ENCODE results near the gene YIPF4.
"Not testable (repeated sequence)": the region's sequence is repeated elsewhere in the genome, so short reads cannot be mapped to it uniquely, and the experiment has no call there.

YIPF4 gene

GRCh38 chr2:32277674-32278477, at the start of gene YIPF4:
TSS of gene YIPF4 (plus strand) at chr2:32277904. CDS start at chr2:32278156, 252 bp downstream.
- DNase-seq, result peak; percentile 80

- DNase-seq, result no peak
Measured at GRCh38 chr2:32228181-32228580, 49.5 kb upstream of the YIPF4 start.

DNA sequence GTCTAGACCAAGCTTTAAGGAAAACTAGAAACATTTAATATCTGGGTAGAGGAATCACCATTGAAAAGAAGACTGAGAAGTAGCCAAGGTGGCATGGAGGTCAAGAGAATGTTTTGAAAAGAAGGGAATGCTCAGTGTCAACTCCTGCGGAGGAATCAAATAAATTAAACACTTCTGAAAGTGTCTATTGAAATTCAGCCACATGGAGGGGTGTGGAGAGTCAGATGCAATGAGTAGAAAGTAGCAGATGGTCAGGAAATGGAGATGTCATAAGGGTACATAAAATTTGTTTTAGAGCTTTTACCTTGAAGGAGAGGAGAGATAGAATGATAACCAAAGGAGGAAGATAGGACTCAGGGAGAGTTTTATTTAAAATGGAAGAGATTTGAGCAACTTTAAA, 48.1 kb upstream of the YIPF4 start:
- no peak for DNase-seq

GRCh38 chr2:32231959-32232358, 45.7 kb upstream of the YIPF4 start:
- DNase-seq, result no peak

DNA sequence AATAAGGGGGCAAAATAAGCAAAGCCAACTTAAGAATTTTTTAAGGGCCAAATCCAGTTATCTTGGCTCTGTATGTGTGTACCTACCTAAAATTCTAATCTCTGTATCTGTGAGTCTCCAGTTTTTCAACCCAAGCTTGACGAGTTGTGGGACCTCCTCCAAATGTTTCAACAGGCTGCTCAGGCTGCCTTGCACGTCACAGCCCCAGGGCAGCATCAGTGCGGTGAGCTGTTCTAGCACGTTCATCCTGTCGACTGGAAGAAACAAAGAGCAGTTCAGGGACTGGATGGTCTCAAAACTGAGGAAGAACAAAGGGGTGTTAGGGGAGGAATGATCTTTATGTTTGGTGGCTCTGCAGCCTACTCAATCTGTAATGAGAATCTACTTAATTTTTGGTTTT, 42.4 kb upstream of the YIPF4 start:
- no peak for DNase-seq

- no peak for DNase-seq
Measured at GRCh38 chr2:32237488-32237887, 40.2 kb upstream of the YIPF4 start.

GRCh38 chr2:32237996-32238395, 39.7 kb upstream of the YIPF4 start:
- no peak for DNase-seq

GRCh38 chr2:32242331-32242730, 35.4 kb upstream of the YIPF4 start:
- DNase-seq, result no peak

GRCh38 chr2:32246911-32247310, 30.8 kb upstream of the YIPF4 start:
- DNase-seq, result peak; percentile 74

DNA sequence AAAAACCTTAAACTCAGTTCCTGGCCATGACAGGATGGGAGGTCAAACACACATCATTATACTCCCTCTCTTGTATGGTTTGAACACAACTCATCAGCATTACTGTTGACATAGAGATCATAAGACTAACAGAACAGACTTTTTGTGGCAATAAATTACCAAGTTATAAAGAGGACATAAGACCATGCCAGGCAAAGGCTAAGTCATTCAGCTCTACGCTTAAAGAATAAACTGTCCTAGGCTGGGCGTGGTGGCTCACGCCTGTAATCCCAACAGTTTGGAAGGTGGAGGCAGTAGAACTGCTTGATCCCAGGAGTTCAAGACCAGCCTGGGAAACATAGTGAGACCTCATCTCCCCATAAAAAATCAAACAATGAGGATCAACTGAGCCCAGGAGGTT, 29.4 kb upstream of the YIPF4 start:
- no peak for DNase-seq

GRCh38 chr2:32249731-32250236, 27.9 kb upstream of the YIPF4 start:
- no peak for DNase-seq

DNA sequence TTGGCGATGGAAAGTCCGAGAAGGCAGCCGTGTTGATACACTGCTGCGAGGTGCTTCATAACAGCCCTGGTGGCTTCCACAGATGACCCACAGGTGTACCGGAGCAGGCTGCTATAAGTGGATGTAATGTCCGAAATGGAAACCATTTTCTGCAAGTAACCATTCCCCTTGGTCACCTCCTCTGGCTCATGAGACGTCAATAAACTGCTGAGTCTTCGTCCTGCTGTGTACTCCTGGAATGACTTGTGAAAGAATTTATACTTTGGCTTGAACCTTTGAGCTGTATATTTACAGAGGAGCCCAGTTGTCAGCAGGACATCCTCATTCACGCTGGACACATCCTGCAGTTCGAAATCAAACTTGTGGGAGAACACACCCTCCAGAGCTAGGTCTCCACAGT, 27.4 kb upstream of the YIPF4 start:
- DNase-seq, result no peak

GRCh38 chr2:32258242-32258641, 19.5 kb upstream of the YIPF4 start:
- no peak for DNase-seq

- no peak for DNase-seq
Measured at GRCh38 chr2:32260376-32260775, 17.3 kb upstream of the YIPF4 start.

DNA sequence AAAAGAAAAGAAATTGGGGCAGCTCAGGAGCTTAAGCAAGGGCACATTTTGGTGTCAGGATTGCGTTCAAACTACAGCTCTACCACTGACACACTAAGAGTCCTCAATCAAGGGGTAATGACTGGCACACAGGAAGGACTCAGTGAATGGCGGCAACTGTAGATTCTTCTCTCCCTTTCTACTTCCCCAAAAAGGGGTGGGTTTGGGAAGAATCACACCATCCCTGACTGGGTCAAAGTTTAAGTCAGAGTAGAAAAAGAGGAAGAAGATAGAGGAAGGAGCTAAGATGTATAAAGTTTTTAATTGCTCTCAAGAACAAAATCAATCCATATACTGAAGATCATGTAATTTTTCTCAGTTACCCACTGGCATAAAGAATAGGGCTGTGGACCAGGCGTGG, 15.6 kb upstream of the YIPF4 start:
- no peak for DNase-seq

GRCh38 chr2:32264422-32265105, 13.1 kb upstream of the YIPF4 start, which contains the start of gene NLRC4:
TSS of gene NLRC4 (minus strand) at chr2:32264886. CDS start at chr2:32256775, 8,111 bp downstream.
- DNase-seq, result no peak

DNA sequence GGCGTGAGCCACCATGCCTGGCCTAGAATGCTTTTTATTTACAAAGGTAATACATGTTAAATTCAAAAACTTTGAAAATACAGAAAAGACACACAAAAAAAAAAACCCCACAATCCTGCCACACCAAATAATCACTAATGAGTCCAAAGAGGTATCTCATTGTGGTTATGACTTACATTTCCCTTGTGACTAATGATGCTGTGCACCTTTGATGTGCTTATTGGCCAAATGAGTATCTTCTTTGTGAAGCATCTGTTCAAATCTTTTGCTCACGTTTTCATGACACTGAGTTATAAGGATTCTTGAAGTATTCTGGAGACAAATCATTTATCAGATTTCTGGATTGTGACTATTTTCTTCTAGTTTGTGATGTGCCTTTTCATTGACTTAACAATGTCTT, 6.6 kb upstream of the YIPF4 start:
- DNase-seq, result no peak

DNA sequence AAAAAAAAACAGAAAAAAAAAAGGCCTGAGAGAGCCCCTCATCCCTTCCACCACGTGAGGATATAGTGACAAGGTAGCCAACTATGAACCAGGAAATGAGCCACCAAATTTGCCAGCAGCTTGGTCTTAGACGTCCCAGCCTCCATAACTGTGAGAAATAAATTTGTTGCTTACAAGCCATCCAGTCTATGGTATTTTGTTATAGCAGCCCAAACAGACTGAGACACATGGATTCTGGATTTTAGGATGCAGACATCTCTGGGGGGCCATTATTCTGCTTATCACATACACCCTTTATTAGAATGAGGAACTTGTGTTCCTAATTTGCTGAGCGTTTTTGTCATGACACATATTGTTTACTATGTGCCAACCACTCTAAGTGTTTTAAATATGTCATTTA, 5.4 kb upstream of the YIPF4 start:
- DNase-seq, result no peak

GRCh38 chr2:32274289-32274688, 3.4 kb upstream of the YIPF4 start:
- no peak for DNase-seq

- not testable (repeated sequence) for DNase-seq
Measured at GRCh38 chr2:32275790-32276189, 1.9 kb upstream of the YIPF4 start.

DNA sequence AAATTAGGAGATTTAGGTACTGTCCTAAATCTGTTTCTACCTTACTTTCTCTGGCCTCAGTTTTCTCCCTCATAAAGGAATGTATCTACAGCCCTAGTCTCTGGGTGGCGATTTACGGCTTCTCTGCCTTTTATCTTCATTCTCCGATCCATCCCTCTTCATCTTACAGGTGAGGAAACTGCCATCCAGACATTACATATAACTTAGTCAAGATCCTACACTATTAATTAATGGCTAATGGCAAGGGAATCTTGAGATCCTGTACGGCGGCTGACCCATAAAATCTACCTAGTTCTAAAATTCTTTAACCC, 386 bp upstream of the YIPF4 start:
- DNase-seq, result no peak

GRCh38 chr2:32278478-32278853, 762 bp downstream of the YIPF4 start:
- no peak for DNase-seq

GRCh38 chr2:32284321-32284720, 6.6 kb downstream of the YIPF4 start:
- no peak for DNase-seq

All from NCI-H2029 treated with DMSO at 0.1 percent for 48 hours (cell line).